ENCODE measurements around the gene SRMS. TPM values are rescaled to one million over a fixed set of nuclear protein-coding genes. Genes with fewer than 3 reads are reported as not detected.

Gene SRMS
- total RNA-seq, 1 experiment from 2014 or later, result 0.79 TPM

DNA sequence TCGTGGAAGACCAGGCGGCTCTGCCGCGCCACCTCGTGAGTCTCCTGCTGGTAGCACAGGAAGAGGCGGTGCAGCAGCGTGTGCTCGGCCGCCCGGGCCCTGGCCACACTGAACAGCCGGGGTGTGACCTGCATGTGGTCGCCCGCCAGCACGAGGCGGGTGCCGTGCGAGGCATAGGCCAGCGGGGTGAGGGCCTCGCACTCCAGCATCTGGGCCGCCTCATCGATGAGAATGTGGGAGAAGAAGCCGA lies 19.5 kb upstream of the SRMS start:
- Histone ChIP-seq H2BK120ac (ENCODE audit: low read depth, low read length, poor library complexity, severe bottlenecking) (no peak overlapping the region), H4K91ac (ENCODE audit: insufficient read length, low read depth, low read length) (no peak overlapping the region), H3K9me3 (ENCODE audit: control insufficient read depth, low read depth, low read length) (no peaks in the 10 kb centered on the region), H3K23ac (ENCODE audit: insufficient read length, low read depth, low read length) (no peak overlapping the region), H2BK5ac (ENCODE audit: insufficient read length, low read length) (no peak overlapping the region), H3K4ac (ENCODE audit: low read depth, low read length) (no peak overlapping the region), H3K56ac (ENCODE audit: insufficient read length, low read depth, low read length) (no peak overlapping the region), H3K79me1 (ENCODE audit: insufficient read depth, low read depth, low read length, poor library complexity, severe bottlenecking) (no peaks in the 10 kb centered on the region), H4K5ac (ENCODE audit: insufficient read length, low read depth, low read length) (no peak overlapping the region), H3K9ac (ENCODE audit: extremely low read depth, insufficient read length, low read length) (no peak overlapping the region), H3K23me2 (ENCODE audit: insufficient read length, low read depth, low read length, poor library complexity, severe bottlenecking) (no peaks in the 10 kb centered on the region), H3K4me2 (ENCODE audit: insufficient read depth, insufficient read length, low read length) (no peak overlapping the region), H3K79me2 (ENCODE audit: insufficient read depth, low read length) (no peaks in the 10 kb centered on the region), H3K27ac (ENCODE audit: insufficient read length, low read depth, low read length) (no peak overlapping the region), H2BK12ac (ENCODE audit: insufficient read length, low read depth, low read length) (no peak overlapping the region), H3K4me1 (ENCODE audit: insufficient read depth, low read length) (no peaks in the 10 kb centered on the region), H2AFZ (ENCODE audit: low read length) (no peak overlapping the region), H2BK20ac (ENCODE audit: low read depth, low read length, poor library complexity, severe bottlenecking) (no peak overlapping the region), H3K14ac (ENCODE audit: insufficient read depth, low read length) (no peak overlapping the region), H3T11ph (ENCODE audit: low read length) (no peak overlapping the region), H2AK5ac (ENCODE audit: insufficient read length, low read length) (no peak overlapping the region), H4K8ac (replicated peaks; ENCODE audit: insufficient read length, low read depth, low read length) (no peak overlapping the region), H3K18ac (ENCODE audit: insufficient read length, low read depth, low read length) (no peak overlapping the region), H4K20me1 (ENCODE audit: control insufficient read depth, insufficient read depth, insufficient read length) (no peaks in the 10 kb centered on the region), H2BK15ac (ENCODE audit: low read depth, low read length) (no peak overlapping the region), H3K27me3 (ENCODE audit: insufficient read depth, low read length) (no peaks in the 10 kb centered on the region)
- TF ChIP-seq, protein P1, sequence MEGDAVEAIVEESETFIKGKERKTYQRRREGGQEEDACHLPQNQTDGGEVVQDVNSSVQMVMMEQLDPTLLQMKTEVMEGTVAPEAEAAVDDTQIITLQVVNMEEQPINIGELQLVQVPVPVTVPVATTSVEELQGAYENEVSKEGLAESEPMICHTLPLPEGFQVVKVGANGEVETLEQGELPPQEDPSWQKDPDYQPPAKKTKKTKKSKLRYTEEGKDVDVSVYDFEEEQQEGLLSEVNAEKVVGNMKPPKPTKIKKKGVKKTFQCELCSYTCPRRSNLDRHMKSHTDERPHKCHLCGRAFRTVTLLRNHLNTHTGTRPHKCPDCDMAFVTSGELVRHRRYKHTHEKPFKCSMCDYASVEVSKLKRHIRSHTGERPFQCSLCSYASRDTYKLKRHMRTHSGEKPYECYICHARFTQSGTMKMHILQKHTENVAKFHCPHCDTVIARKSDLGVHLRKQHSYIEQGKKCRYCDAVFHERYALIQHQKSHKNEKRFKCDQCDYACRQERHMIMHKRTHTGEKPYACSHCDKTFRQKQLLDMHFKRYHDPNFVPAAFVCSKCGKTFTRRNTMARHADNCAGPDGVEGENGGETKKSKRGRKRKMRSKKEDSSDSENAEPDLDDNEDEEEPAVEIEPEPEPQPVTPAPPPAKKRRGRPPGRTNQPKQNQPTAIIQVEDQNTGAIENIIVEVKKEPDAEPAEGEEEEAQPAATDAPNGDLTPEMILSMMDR (conservative IDR thresholded peaks at IDR 0.05), result no peak
- no peak for DNase-seq
- H3K27ac Mint-ChIP-seq, result no peak overlapping the region
- WGBS (ENCODE audit: extremely low coverage, insufficient read length, low lambda C conversion rate), result no CpG with 5 or more reads among the region's 22 CpGs
- H3K4me3 Mint-ChIP-seq, result no peak overlapping the region
- no peaks in the 10 kb centered on the region for H3K9me3 Mint-ChIP-seq
- H3K4me1 Mint-ChIP-seq, result no peaks in the 10 kb centered on the region
- H3K27me3 Mint-ChIP-seq (ENCODE audit: low read depth), result no peaks in the 10 kb centered on the region
- H3K36me3 Mint-ChIP-seq (ENCODE audit: insufficient read depth in 1 of 3, low read depth in 3 of 3), result no peaks in the 10 kb centered on the region

Measured in H9 (cell line).